ENCODE measurements around the gene PRPF8. TPM values are rescaled to one million over a fixed set of nuclear protein-coding genes. Genes with fewer than 3 reads are reported as not detected.

PRPF8 gene
- total and polyA plus RNA-seq, 4 donors: 50.2 to 110 (median 82.3) TPM

GRCh38 chr17:1715803-1716075 lies 31.1 kb upstream of the PRPF8 start:
- under 1% methylated on average over 23 of the region's 23 CpGs for WGBS

More at GRCh38 chr17:1715803-1716075, 31.1 kb upstream of the PRPF8 start:
- H3K4me1 ChIP-seq (ENCODE audit: control insufficient read depth in 4 of 4, insufficient read depth in 4 of 4, low read length in 3 of 4): peaks cover 9 to 51% (median 30%) of the 10 kb centered on the region in 4 donors
- TF ChIP-seq ZBTB33 (IDR thresholded peaks at IDR 0.05) (no peak), SP1 (IDR thresholded peaks at IDR 0.05) (no peak), FOXA1 (IDR thresholded peaks at IDR 0.05) (no peak), YY1 (IDR thresholded peaks at IDR 0.05) (no peak), HNF4A (conservative IDR thresholded peaks at IDR 0.05) (no peak), FOXA2 (IDR thresholded peaks at IDR 0.05) (no peak), TAF1 (conservative IDR thresholded peaks at IDR 0.05) (no peak), EGR1 (IDR thresholded peaks at IDR 0.05; ENCODE audit: low read depth in 2 of 2) (no peak), GABPA (IDR thresholded peaks at IDR 0.05 in 1 of 2, conservative IDR thresholded peaks at IDR 0.05 in 1 of 2) (no peak), JUND (IDR thresholded peaks at IDR 0.05) (no peak), NR2F2 (IDR thresholded peaks at IDR 0.05) (no peak), RXRA (IDR thresholded peaks at IDR 0.05) (no peak), MAX (IDR thresholded peaks at IDR 0.05) (no peak)
- TF ChIP-seq, protein P1, sequence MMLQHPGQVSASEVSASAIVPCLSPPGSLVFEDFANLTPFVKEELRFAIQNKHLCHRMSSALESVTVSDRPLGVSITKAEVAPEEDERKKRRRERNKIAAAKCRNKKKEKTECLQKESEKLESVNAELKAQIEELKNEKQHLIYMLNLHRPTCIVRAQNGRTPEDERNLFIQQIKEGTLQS (IDR thresholded peaks at IDR 0.05): no peak
- TF ChIP-seq, protein P2, sequence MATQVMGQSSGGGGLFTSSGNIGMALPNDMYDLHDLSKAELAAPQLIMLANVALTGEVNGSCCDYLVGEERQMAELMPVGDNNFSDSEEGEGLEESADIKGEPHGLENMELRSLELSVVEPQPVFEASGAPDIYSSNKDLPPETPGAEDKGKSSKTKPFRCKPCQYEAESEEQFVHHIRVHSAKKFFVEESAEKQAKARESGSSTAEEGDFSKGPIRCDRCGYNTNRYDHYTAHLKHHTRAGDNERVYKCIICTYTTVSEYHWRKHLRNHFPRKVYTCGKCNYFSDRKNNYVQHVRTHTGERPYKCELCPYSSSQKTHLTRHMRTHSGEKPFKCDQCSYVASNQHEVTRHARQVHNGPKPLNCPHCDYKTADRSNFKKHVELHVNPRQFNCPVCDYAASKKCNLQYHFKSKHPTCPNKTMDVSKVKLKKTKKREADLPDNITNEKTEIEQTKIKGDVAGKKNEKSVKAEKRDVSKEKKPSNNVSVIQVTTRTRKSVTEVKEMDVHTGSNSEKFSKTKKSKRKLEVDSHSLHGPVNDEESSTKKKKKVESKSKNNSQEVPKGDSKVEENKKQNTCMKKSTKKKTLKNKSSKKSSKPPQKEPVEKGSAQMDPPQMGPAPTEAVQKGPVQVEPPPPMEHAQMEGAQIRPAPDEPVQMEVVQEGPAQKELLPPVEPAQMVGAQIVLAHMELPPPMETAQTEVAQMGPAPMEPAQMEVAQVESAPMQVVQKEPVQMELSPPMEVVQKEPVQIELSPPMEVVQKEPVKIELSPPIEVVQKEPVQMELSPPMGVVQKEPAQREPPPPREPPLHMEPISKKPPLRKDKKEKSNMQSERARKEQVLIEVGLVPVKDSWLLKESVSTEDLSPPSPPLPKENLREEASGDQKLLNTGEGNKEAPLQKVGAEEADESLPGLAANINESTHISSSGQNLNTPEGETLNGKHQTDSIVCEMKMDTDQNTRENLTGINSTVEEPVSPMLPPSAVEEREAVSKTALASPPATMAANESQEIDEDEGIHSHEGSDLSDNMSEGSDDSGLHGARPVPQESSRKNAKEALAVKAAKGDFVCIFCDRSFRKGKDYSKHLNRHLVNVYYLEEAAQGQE (IDR thresholded peaks at IDR 0.05): no peak
- TF ChIP-seq, protein P3, sequence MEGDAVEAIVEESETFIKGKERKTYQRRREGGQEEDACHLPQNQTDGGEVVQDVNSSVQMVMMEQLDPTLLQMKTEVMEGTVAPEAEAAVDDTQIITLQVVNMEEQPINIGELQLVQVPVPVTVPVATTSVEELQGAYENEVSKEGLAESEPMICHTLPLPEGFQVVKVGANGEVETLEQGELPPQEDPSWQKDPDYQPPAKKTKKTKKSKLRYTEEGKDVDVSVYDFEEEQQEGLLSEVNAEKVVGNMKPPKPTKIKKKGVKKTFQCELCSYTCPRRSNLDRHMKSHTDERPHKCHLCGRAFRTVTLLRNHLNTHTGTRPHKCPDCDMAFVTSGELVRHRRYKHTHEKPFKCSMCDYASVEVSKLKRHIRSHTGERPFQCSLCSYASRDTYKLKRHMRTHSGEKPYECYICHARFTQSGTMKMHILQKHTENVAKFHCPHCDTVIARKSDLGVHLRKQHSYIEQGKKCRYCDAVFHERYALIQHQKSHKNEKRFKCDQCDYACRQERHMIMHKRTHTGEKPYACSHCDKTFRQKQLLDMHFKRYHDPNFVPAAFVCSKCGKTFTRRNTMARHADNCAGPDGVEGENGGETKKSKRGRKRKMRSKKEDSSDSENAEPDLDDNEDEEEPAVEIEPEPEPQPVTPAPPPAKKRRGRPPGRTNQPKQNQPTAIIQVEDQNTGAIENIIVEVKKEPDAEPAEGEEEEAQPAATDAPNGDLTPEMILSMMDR (IDR thresholded peaks at IDR 0.05; ENCODE audit: low read depth, low read length, missing input control): no peak
- H3K9ac ChIP-seq (ENCODE audit: low read depth in 1 of 2, low read length in 2 of 2): peak overlapping the region in 1 of 2 donors; percentile 49
- H3K27ac ChIP-seq (ENCODE audit: low read depth in 1 of 2, low read length in 2 of 2): peak overlapping the region; percentile 95 to 96
- DNase-seq (ENCODE audit: low spot score): no peak
- H3K36me3 ChIP-seq (ENCODE audit: control insufficient read depth in 4 of 4, insufficient read depth in 3 of 4, low read depth in 1 of 4, low read length in 3 of 4): peaks cover 11 to 24% (median 14%) of the 10 kb centered on the region in 4 donors
- peak overlapping the region; percentile 88 to 96 (median 89) for H3K4me3 ChIP-seq (ENCODE audit: low read depth in 1 of 3, low read length in 3 of 3)
- no peaks in the 10 kb centered on the region for H3K9me3 ChIP-seq (ENCODE audit: control insufficient read depth in 4 of 4, low read length in 3 of 4)
- H3K27me3 ChIP-seq (ENCODE audit: control insufficient read depth in 4 of 4, insufficient read depth in 4 of 4, low read length in 3 of 4): no peaks in the 10 kb centered on the region

Data from liver (tissue), 9 donors.